ENCODE data around the gene GCNT1. TPM values are rescaled to one million over a fixed set of nuclear protein-coding genes. Genes with fewer than 3 reads are reported as not detected.

GCNT1 gene
- total and polyA plus RNA-seq, 2 of the 4 experiments (the other 2 are of a cell fraction) = 12.5 to 46.6 TPM

DNA sequence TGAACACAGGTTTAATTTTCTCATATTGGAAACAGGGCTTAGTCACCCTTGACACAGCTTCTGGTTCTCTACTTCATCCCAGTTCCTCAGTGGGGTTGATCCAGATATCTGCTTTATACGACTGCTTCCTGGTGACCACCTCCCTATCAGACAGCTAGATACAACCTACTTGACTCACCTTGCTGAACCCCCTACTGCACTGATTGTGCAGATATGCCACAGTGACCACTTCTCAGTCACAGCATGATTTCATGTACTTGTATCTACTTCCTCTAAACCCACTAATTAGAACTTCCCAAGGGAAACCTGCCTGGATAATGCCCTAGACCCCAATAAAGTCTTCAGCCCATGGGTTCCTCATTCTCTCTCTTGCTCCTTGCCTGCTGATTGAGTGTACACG, 46.3 kb upstream of the GCNT1 start:
- Histone ChIP-seq H3K23ac (ENCODE audit: low read depth, low read length) (no peak overlapping the region), H3K14ac (replicated peaks; ENCODE audit: low read depth, low read length) (no peak overlapping the region), H4K91ac (ENCODE audit: insufficient read depth, low read depth, low read length) (no peak overlapping the region), H3K56ac (ENCODE audit: extremely low read depth, insufficient read depth, low read length) (no peak overlapping the region), H3K9ac (ENCODE audit: low read depth, low read length) (no peak overlapping the region), H2AK5ac (ENCODE audit: low read depth, low read length) (no peak overlapping the region), H2BK5ac (ENCODE audit: low read depth, low read length, poor library complexity, severe bottlenecking) (no peak overlapping the region), H4K5ac (ENCODE audit: low read depth, low read length) (no peak overlapping the region), H4K20me1 (ENCODE audit: insufficient read depth, low read length) (no peaks in the 10 kb centered on the region), H3K18ac (ENCODE audit: low read depth, low read length) (no peak overlapping the region), H3K79me1 (ENCODE audit: low read depth in 1 of 2, low read length in 2 of 2) (no peaks in the 10 kb centered on the region), H3K4ac (ENCODE audit: low read depth, low read length) (no peak overlapping the region), H2BK20ac (ENCODE audit: low read depth, low read length) (no peak overlapping the region), H3K27ac (ENCODE audit: insufficient read depth, low read length) (no peak overlapping the region), H3K9me1 (ENCODE audit: insufficient read depth, low read length) (no peaks in the 10 kb centered on the region; the same call in 1 of the 2 replicates), H2BK120ac (ENCODE audit: low read depth, low read length) (no peak overlapping the region), H2AFZ (replicated peaks; ENCODE audit: low read length, poor library complexity) (no peak overlapping the region), H3K27me3 (ENCODE audit: control insufficient read depth, insufficient read depth, low read length) (no peaks in the 10 kb centered on the region), H2AK9ac (replicated peaks; ENCODE audit: low read depth, low read length, poor library complexity) (no peak overlapping the region), H3K4me1 (ENCODE audit: control insufficient read depth, insufficient read depth, low read length) (no peaks in the 10 kb centered on the region), H3K4me3 (ENCODE audit: insufficient read depth, low read depth, low read length) (no peak overlapping the region), H3K4me2 (ENCODE audit: low read depth, low read length) (no peak overlapping the region), H2BK15ac (ENCODE audit: low read depth, low read length) (no peak overlapping the region), H3K9me3 (ENCODE audit: control insufficient read depth, insufficient read depth, low read length) (no peaks in the 10 kb centered on the region; the same call in 1 of the 2 replicates), H4K8ac (ENCODE audit: low read depth in 2 of 2, low read length in 2 of 2) (no peak overlapping the region), H3K36me3 (ENCODE audit: control insufficient read depth, insufficient read depth, low read length) (no peaks in the 10 kb centered on the region)
- intact Hi-C loops (cut with micrococcal nuclease) = no loop called here
- in situ Hi-C loops (cut with MboI; ENCODE audit: low sequenced_read_pairs) = no loop called here
- dilution Hi-C loops (cut with HindIII; ENCODE audit: low sequenced_read_pairs, unreplicated experiment) = no loop called here
- no TSS peak for BruUV-seq (replicated peaks)
- TF ChIP-seq, protein P1, sequence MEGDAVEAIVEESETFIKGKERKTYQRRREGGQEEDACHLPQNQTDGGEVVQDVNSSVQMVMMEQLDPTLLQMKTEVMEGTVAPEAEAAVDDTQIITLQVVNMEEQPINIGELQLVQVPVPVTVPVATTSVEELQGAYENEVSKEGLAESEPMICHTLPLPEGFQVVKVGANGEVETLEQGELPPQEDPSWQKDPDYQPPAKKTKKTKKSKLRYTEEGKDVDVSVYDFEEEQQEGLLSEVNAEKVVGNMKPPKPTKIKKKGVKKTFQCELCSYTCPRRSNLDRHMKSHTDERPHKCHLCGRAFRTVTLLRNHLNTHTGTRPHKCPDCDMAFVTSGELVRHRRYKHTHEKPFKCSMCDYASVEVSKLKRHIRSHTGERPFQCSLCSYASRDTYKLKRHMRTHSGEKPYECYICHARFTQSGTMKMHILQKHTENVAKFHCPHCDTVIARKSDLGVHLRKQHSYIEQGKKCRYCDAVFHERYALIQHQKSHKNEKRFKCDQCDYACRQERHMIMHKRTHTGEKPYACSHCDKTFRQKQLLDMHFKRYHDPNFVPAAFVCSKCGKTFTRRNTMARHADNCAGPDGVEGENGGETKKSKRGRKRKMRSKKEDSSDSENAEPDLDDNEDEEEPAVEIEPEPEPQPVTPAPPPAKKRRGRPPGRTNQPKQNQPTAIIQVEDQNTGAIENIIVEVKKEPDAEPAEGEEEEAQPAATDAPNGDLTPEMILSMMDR (conservative IDR thresholded peaks at IDR 0.05; ENCODE audit: low read depth, low read length) = no peak
- TF ChIP-seq NFE2L2 (IDR thresholded peaks at IDR 0.05; ENCODE audit: low read depth, low read length) (no peak), RFX5 (IDR thresholded peaks at IDR 0.05; ENCODE audit: low read depth, low read length) (no peak), RAD21 (IDR thresholded peaks at IDR 0.05; ENCODE audit: low read length) (no peak), MAFK (IDR thresholded peaks at IDR 0.05; ENCODE audit: low read depth, low read length) (no peak), FOS (IDR thresholded peaks at IDR 0.05; ENCODE audit: low read depth, low read length) (no peak), SMC3 (IDR thresholded peaks at IDR 0.05; ENCODE audit: low read depth, low read length) (no peak), MAZ (IDR thresholded peaks at IDR 0.05; ENCODE audit: borderline replicate concordance, low read depth, low read length) (no peak), BHLHE40 (IDR thresholded peaks at IDR 0.05; ENCODE audit: low read depth, low read length) (no peak), CHD1 (IDR thresholded peaks at IDR 0.05; ENCODE audit: low read depth, low read length) (no peak), USF2 (IDR thresholded peaks at IDR 0.05; ENCODE audit: low read depth, low read length) (no peak), CEBPB (IDR thresholded peaks at IDR 0.05; ENCODE audit: low read depth, low read length) (no peak), MXI1 (IDR thresholded peaks at IDR 0.05; ENCODE audit: borderline replicate concordance, low read depth, low read length) (no peak), POLR2A (IDR thresholded peaks at IDR 0.05; ENCODE audit: low read depth, low read length) (no peak), RCOR1 (IDR thresholded peaks at IDR 0.05; ENCODE audit: insufficient replicate concordance, low read length) (no peak)
- TF ChIP-seq, protein P2, sequence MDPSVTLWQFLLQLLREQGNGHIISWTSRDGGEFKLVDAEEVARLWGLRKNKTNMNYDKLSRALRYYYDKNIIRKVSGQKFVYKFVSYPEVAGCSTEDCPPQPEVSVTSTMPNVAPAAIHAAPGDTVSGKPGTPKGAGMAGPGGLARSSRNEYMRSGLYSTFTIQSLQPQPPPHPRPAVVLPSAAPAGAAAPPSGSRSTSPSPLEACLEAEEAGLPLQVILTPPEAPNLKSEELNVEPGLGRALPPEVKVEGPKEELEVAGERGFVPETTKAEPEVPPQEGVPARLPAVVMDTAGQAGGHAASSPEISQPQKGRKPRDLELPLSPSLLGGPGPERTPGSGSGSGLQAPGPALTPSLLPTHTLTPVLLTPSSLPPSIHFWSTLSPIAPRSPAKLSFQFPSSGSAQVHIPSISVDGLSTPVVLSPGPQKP (IDR thresholded peaks at IDR 0.05; ENCODE audit: borderline replicate concordance, low read depth, low read length) = no peak
- no peak for ATAC-seq (ENCODE audit: low read depth)
- DNase-seq = no peak
- CTCF ChIA-PET = no interaction called here
- POLR2A ChIA-PET (ENCODE audit: unreplicated experiment) = no interaction called here
- 82% methylated on average over 1 of the region's 2 CpGs; no CpG with 5 or more reads in 1 of the 2 experiments for WGBS, 2 experiments (ENCODE audit: extremely low coverage in 2 of 2, insufficient read length in 1 of 2)
